ENCODE data around the gene SLC4A4.
"Not testable (repeated sequence)": the region's sequence is repeated elsewhere in the genome, so short reads cannot be mapped to it uniquely, and the experiment has no call there.

SLC4A4 gene

GRCh38 chr4:71360844-71361243 is 22.0 kb downstream of the SLC4A4 start:
- peak; percentile 9 for DNase-seq (ENCODE audit: low spot score)

- DNase-seq (ENCODE audit: low spot score), result no peak
Measured at GRCh38 chr4:71361476-71361875, 22.7 kb downstream of the SLC4A4 start.

GRCh38 chr4:71366766-71367165 is 27.9 kb downstream of the SLC4A4 start:
- no peak for DNase-seq (ENCODE audit: low spot score)

- DNase-seq (ENCODE audit: low spot score), result no peak
Measured at GRCh38 chr4:71367546-71367945, 28.7 kb downstream of the SLC4A4 start.

- no peak for DNase-seq (ENCODE audit: low spot score)
Measured at GRCh38 chr4:71368906-71369305, 30.1 kb downstream of the SLC4A4 start.

- no peak for DNase-seq (ENCODE audit: low spot score)
Measured at GRCh38 chr4:71369536-71369935, 30.7 kb downstream of the SLC4A4 start.

GRCh38 chr4:71375494-71375893 is 36.7 kb downstream of the SLC4A4 start:
- no peak for DNase-seq (ENCODE audit: low spot score)

GRCh38 chr4:71377561-71377960 is 38.7 kb downstream of the SLC4A4 start:
- no peak for DNase-seq (ENCODE audit: low spot score)

GRCh38 chr4:71379126-71379525 is 40.3 kb downstream of the SLC4A4 start:
- no peak for DNase-seq (ENCODE audit: low spot score)

GRCh38 chr4:71380788-71381187 is 42.0 kb downstream of the SLC4A4 start:
- DNase-seq (ENCODE audit: low spot score), result no peak

- DNase-seq (ENCODE audit: low spot score), result no peak
Measured at GRCh38 chr4:71382125-71382899, 43.5 kb downstream of the SLC4A4 start.

GRCh38 chr4:71382900-71383560 is 44.2 kb downstream of the SLC4A4 start:
- DNase-seq (ENCODE audit: low spot score), result no peak

- DNase-seq (ENCODE audit: low spot score), result no peak
Measured at GRCh38 chr4:71383984-71384383, 45.2 kb downstream of the SLC4A4 start.

GRCh38 chr4:71389149-71389827 is 50.5 kb downstream of the SLC4A4 start:
- DNase-seq (ENCODE audit: low spot score), result no peak

GRCh38 chr4:71392109-71392508 is 53.3 kb downstream of the SLC4A4 start:
- no peak for DNase-seq (ENCODE audit: low spot score)

- DNase-seq (ENCODE audit: low spot score), result no peak
Measured at GRCh38 chr4:71396382-71396781, 57.6 kb downstream of the SLC4A4 start.

GRCh38 chr4:71400810-71401209 is 62.0 kb downstream of the SLC4A4 start:
- no peak for DNase-seq (ENCODE audit: low spot score)

GRCh38 chr4:71402616-71403015 is 63.8 kb downstream of the SLC4A4 start:
- no peak for DNase-seq (ENCODE audit: low spot score)

- no peak for DNase-seq (ENCODE audit: low spot score)
Measured at GRCh38 chr4:71404049-71404448, 65.2 kb downstream of the SLC4A4 start.

GRCh38 chr4:71405791-71406190 is 67.0 kb downstream of the SLC4A4 start:
- DNase-seq (ENCODE audit: low spot score), result no peak

- DNase-seq (ENCODE audit: low spot score), result no peak
Measured at GRCh38 chr4:71406459-71406963, 67.7 kb downstream of the SLC4A4 start.

GRCh38 chr4:71408961-71409360 is 70.1 kb downstream of the SLC4A4 start:
- DNase-seq (ENCODE audit: low spot score), result not testable (repeated sequence)

- DNase-seq (ENCODE audit: low spot score), result no peak
Measured at GRCh38 chr4:71411981-71412380, 73.2 kb downstream of the SLC4A4 start.
